Left ventricle myocardium inferior (tissue), 1 donor: Measurements from ENCODE around the gene HSD17B2. TPM values are rescaled to one million over a fixed set of nuclear protein-coding genes. Genes with fewer than 3 reads are reported as not detected.

Experiments
- DNase-seq: peaks from one replicate; pipeline ENCODE4 v3.0.0-alpha.2; 2020
- H3K27ac ChIP-seq: fragments of 200-600 bp; replicated peaks from 2 replicates; pipeline ENCODE4 v1.8.0; 2021
- H3K27me3 ChIP-seq: fragments of 200-600 bp; 2 replicates; pipeline ENCODE4 v1.8.0; 2021; ENCODE audit warnings: low read depth
- H3K36me3 ChIP-seq: fragments of 200-600 bp; 2 replicates; pipeline ENCODE4 v1.8.0; 2021
- H3K4me1 ChIP-seq: fragments of 200-600 bp; 2 replicates; pipeline ENCODE4 v1.8.0; 2021
- H3K4me3 ChIP-seq: fragments of 200-600 bp; 2 replicates; pipeline ENCODE4 v1.8.0; 2021; ENCODE audit warnings: mild to moderate bottlenecking, moderate library complexity
- H3K9me3 ChIP-seq: fragments of 200-600 bp; replicated peaks from 2 replicates; pipeline ENCODE4 v1.8.0; 2021
- CTCF ChIP-seq: fragments of 200-600 bp; IDR thresholded peaks from 2 replicates; pipeline ENCODE4 v1.8.0; 2021; ENCODE audit warnings: antibody characterized with exemption, mild to moderate bottlenecking, borderline replicate concordance
- intact Hi-C: fragments of 100-400 bp; cut with micrococcal nuclease; formaldehyde crosslinking; loops from one replicate; pipeline ENCODE4 v1.11.0; 2022
- total RNA-seq: library from RNA; stranded (reverse); fragmentation: NEBNext Ultra II Directional; extraction: Animal tissue kit (Norgen Biotek cat#: 25700); gene quantifications from one replicate; pipeline ENCODE4 v1.2.1, GENCODE V29; 2021
- donor health status: DM: no; HTN: yes; CAD: no; lungs with severe emphysema.

The HSD17B2 gene
- total RNA-seq, 1 donor from 2014 or later = not detected

GRCh38 chr16:82011199-82011641 lies 23.8 kb upstream of the HSD17B2 start, which contains the start of gene SDR42E1:
SDR42E1 (minus strand) TSS chr16:82011470; CDS start chr16:82000858, 10,612 bp downstream.
- peaks cover 39% of the 10 kb centered on the region for H3K9me3 ChIP-seq
- H3K27ac ChIP-seq = no peak within 1 kb of the TSS
- intact Hi-C loops = no loop called here
- H3K4me1 ChIP-seq = peaks cover 6% of the 10 kb centered on the region
- TF ChIP-seq CTCF = no peak
- H3K27me3 ChIP-seq = peaks cover 40% of the 10 kb centered on the region
- DNase-seq = no peak
- no peaks in the 10 kb centered on the region for H3K36me3 ChIP-seq
- peak within 1 kb of the TSS; percentile 60 for H3K4me3 ChIP-seq

GRCh38 chr16:82013139-82013538 lies 21.9 kb upstream of the HSD17B2 start:
- intact Hi-C loops = no loop called here
- H3K36me3 ChIP-seq = no peaks in the 10 kb centered on the region
- H3K9me3 ChIP-seq = peaks cover 34% of the 10 kb centered on the region
- H3K27ac ChIP-seq = no peak overlapping the region
- no peak for DNase-seq
- no peak for TF ChIP-seq CTCF
- H3K27me3 ChIP-seq = peaks cover 40% of the 10 kb centered on the region
- H3K4me3 ChIP-seq = no peak overlapping the region
- H3K4me1 ChIP-seq = peaks cover 6% of the 10 kb centered on the region

- H3K4me3 ChIP-seq = no peak overlapping the region
- peaks cover 6% of the 10 kb centered on the region for H3K4me1 ChIP-seq
- no peak for DNase-seq
- no peaks in the 10 kb centered on the region for H3K36me3 ChIP-seq
- H3K27me3 ChIP-seq = peaks cover 44% of the 10 kb centered on the region
- peak overlapping the region; percentile 36 for H3K27ac ChIP-seq
- peaks cover 17% of the 10 kb centered on the region for H3K9me3 ChIP-seq
- intact Hi-C loops = no loop called here
- TF ChIP-seq CTCF = peak; percentile 46
Observed at GRCh38 chr16:82016263-82016662, 18.8 kb upstream of the HSD17B2 start.

GRCh38 chr16:82016964-82017363 lies 18.1 kb upstream of the HSD17B2 start:
- peaks cover 17% of the 10 kb centered on the region for H3K9me3 ChIP-seq
- intact Hi-C loops = no loop called here
- peaks cover 6% of the 10 kb centered on the region for H3K4me1 ChIP-seq
- no peak overlapping the region for H3K27ac ChIP-seq
- no peak overlapping the region for H3K4me3 ChIP-seq
- TF ChIP-seq CTCF = no peak
- peaks cover 39% of the 10 kb centered on the region for H3K27me3 ChIP-seq
- no peak for DNase-seq
- no peaks in the 10 kb centered on the region for H3K36me3 ChIP-seq

- peaks cover 32% of the 10 kb centered on the region for H3K27me3 ChIP-seq
- no peak for TF ChIP-seq CTCF
- H3K4me1 ChIP-seq = peaks cover 6% of the 10 kb centered on the region
- no peak overlapping the region for H3K4me3 ChIP-seq
- H3K27ac ChIP-seq = no peak overlapping the region
- no peaks in the 10 kb centered on the region for H3K36me3 ChIP-seq
- peaks cover 17% of the 10 kb centered on the region for H3K9me3 ChIP-seq
- DNase-seq = no peak
- intact Hi-C loops = no loop called here
Observed at GRCh38 chr16:82017911-82018568, 17.0 kb upstream of the HSD17B2 start.
